ENCODE data around the gene GBGT1.

Gene GBGT1

GRCh38 chr9:133164191-133164590 is 477 bp upstream of the GBGT1 start:
- H3K4me1 Mint-ChIP-seq = peaks cover 16% of the 10 kb centered on the region
- DNase-seq (ENCODE audit: low spot score in 2 of 2) (no peak), ATAC-seq (ENCODE audit: low read depth) (no peak)
- no peaks in the 10 kb centered on the region for H3K9me3 Mint-ChIP-seq
- peak overlapping the region; percentile 75 for H3K27ac Mint-ChIP-seq
- peaks cover 7% of the 10 kb centered on the region for H3K27me3 Mint-ChIP-seq
- peaks cover 3% of the 10 kb centered on the region for H3K36me3 Mint-ChIP-seq
- peak overlapping the region; percentile 94 for H3K4me3 Mint-ChIP-seq

GRCh38 chr9:133162861-133163503 is 732 bp downstream of the GBGT1 start:
- DNase-seq (ENCODE audit: low spot score in 2 of 2) (no peak), ATAC-seq (ENCODE audit: low read depth) (no peak)
- no peak overlapping the region for H3K27ac Mint-ChIP-seq
- no peaks in the 10 kb centered on the region for H3K9me3 Mint-ChIP-seq
- H3K4me1 Mint-ChIP-seq = peaks cover 16% of the 10 kb centered on the region
- peaks cover 2% of the 10 kb centered on the region for H3K27me3 Mint-ChIP-seq
- H3K4me3 Mint-ChIP-seq = peak overlapping the region; percentile 70
- H3K36me3 Mint-ChIP-seq = peaks cover 5% of the 10 kb centered on the region

- ATAC-seq (ENCODE audit: low read depth) = no peak
- Mint-ChIP-seq H3K36me3 (peaks cover 5% of the 10 kb centered on the region), H3K27me3 (peaks cover 2% of the 10 kb centered on the region), H3K4me3 (peak overlapping the region; percentile 47), H3K9me3 (no peaks in the 10 kb centered on the region), H3K4me1 (peaks cover 16% of the 10 kb centered on the region), H3K27ac (no peak overlapping the region)
- DNase-seq (ENCODE audit: low spot score in 2 of 2) = no peak
Observed at GRCh38 chr9:133161547-133161950, 2.2 kb downstream of the GBGT1 start.

- ATAC-seq (ENCODE audit: low read depth) (peak; percentile 68), DNase-seq (ENCODE audit: low spot score in 2 of 2) (peak in 1 of 2 donors; percentile 40)
- H3K4me3 Mint-ChIP-seq = no peak overlapping the region
- no peaks in the 10 kb centered on the region for H3K9me3 Mint-ChIP-seq
- peaks cover 6% of the 10 kb centered on the region for H3K36me3 Mint-ChIP-seq
- H3K4me1 Mint-ChIP-seq = peaks cover 16% of the 10 kb centered on the region
- no peaks in the 10 kb centered on the region for H3K27me3 Mint-ChIP-seq
- no peak overlapping the region for H3K27ac Mint-ChIP-seq
Observed at GRCh38 chr9:133160742-133161546, 2.8 kb downstream of the GBGT1 start.

- Mint-ChIP-seq H3K27me3 (no peaks in the 10 kb centered on the region), H3K27ac (no peak overlapping the region), H3K36me3 (peaks cover 6% of the 10 kb centered on the region), H3K4me1 (peaks cover 18% of the 10 kb centered on the region), H3K4me3 (no peak overlapping the region), H3K9me3 (no peaks in the 10 kb centered on the region)
- no peak for DNase-seq (ENCODE audit: low spot score in 2 of 2)
- no peak for ATAC-seq (ENCODE audit: low read depth)
Observed at GRCh38 chr9:133158695-133159094, 5.0 kb downstream of the GBGT1 start.

- Mint-ChIP-seq H3K9me3 (no peaks in the 10 kb centered on the region), H3K36me3 (peaks cover 6% of the 10 kb centered on the region), H3K4me1 (peaks cover 8% of the 10 kb centered on the region), H3K27me3 (no peaks in the 10 kb centered on the region), H3K27ac (no peak overlapping the region), H3K4me3 (no peak overlapping the region)
- ATAC-seq (ENCODE audit: low read depth) = no peak
- no peak for DNase-seq (ENCODE audit: low spot score in 2 of 2)
Observed at GRCh38 chr9:133155156-133155555, 8.6 kb downstream of the GBGT1 start.

GRCh38 chr9:133154097-133154989 is 9.4 kb downstream of the GBGT1 start:
- Mint-ChIP-seq H3K9me3 (no peaks in the 10 kb centered on the region), H3K36me3 (peaks cover 3% of the 10 kb centered on the region), H3K4me1 (peaks cover 7% of the 10 kb centered on the region), H3K27ac (no peak overlapping the region), H3K27me3 (no peaks in the 10 kb centered on the region), H3K4me3 (no peak overlapping the region)
- no peak for ATAC-seq (ENCODE audit: low read depth)
- DNase-seq (ENCODE audit: low spot score in 2 of 2) = no peak

GRCh38 chr9:133153227-133154096 is 10.3 kb downstream of the GBGT1 start:
- Mint-ChIP-seq H3K9me3 (no peaks in the 10 kb centered on the region), H3K4me3 (no peak overlapping the region), H3K36me3 (peaks cover 1% of the 10 kb centered on the region), H3K4me1 (peaks cover 9% of the 10 kb centered on the region), H3K27ac (no peak overlapping the region), H3K27me3 (no peaks in the 10 kb centered on the region)
- ATAC-seq (ENCODE audit: low read depth) (no peak), DNase-seq (ENCODE audit: low spot score in 2 of 2) (no peak)

- H3K27me3 Mint-ChIP-seq = no peaks in the 10 kb centered on the region
- no peak for ATAC-seq (ENCODE audit: low read depth)
- no peaks in the 10 kb centered on the region for H3K9me3 Mint-ChIP-seq
- H3K27ac Mint-ChIP-seq = peak overlapping the region; percentile 46
- H3K4me3 Mint-ChIP-seq = no peak overlapping the region
- peaks cover 1% of the 10 kb centered on the region for H3K36me3 Mint-ChIP-seq
- no peak for DNase-seq (ENCODE audit: low spot score in 2 of 2)
- peaks cover 21% of the 10 kb centered on the region for H3K4me1 Mint-ChIP-seq
Observed at GRCh38 chr9:133151601-133152525, 11.9 kb downstream of the GBGT1 start.

GRCh38 chr9:133151041-133151440 is 12.7 kb downstream of the GBGT1 start:
- DNase-seq (ENCODE audit: low spot score in 2 of 2) (no peak), ATAC-seq (ENCODE audit: low read depth) (no peak)
- Mint-ChIP-seq H3K4me1 (peaks cover 21% of the 10 kb centered on the region), H3K4me3 (peak overlapping the region; percentile 59), H3K27ac (peak overlapping the region; percentile 46), H3K9me3 (no peaks in the 10 kb centered on the region), H3K27me3 (no peaks in the 10 kb centered on the region), H3K36me3 (peaks cover under 1% of the 10 kb centered on the region)

GRCh38 chr9:133149130-133150015 is 14.3 kb downstream of the GBGT1 start:
- peaks cover 24% of the 10 kb centered on the region for H3K4me1 Mint-ChIP-seq
- H3K4me3 Mint-ChIP-seq = peak overlapping the region; percentile 88
- H3K36me3 Mint-ChIP-seq = no peaks in the 10 kb centered on the region
- ATAC-seq (ENCODE audit: low read depth) (peak; percentile 68), DNase-seq (ENCODE audit: low spot score in 2 of 2) (peak; percentile 83 to 86)
- no peaks in the 10 kb centered on the region for H3K9me3 Mint-ChIP-seq
- H3K27me3 Mint-ChIP-seq = no peaks in the 10 kb centered on the region
- peak overlapping the region; percentile 96 for H3K27ac Mint-ChIP-seq
